ENCODE results near the gene NEK7.

The NEK7 gene

GRCh38 chr1:198253668-198254067, 96.9 kb downstream of the NEK7 start:
- no peaks in the 10 kb centered on the region for H3K27me3 ChIP-seq (ENCODE audit: insufficient read depth, low read length)
- no peak overlapping the region for H3K9ac ChIP-seq (ENCODE audit: low read depth, low read length)
- no peak overlapping the region for H3K4me3 ChIP-seq (ENCODE audit: low read length)
- H3K27ac ChIP-seq (ENCODE audit: low read length) = no peak overlapping the region
- no peaks in the 10 kb centered on the region for H3K9me3 ChIP-seq (ENCODE audit: insufficient read depth, low read depth, low read length)
- no peaks in the 10 kb centered on the region for H3K36me3 ChIP-seq (ENCODE audit: insufficient read depth, low read depth, low read length)
- H3K4me1 ChIP-seq (ENCODE audit: insufficient read depth, low read length) = peaks cover 8% of the 10 kb centered on the region; the same call in 1 of the 2 replicates

- no peak overlapping the region for H3K4me3 ChIP-seq (ENCODE audit: low read length)
- no peak overlapping the region for H3K27ac ChIP-seq (ENCODE audit: low read length)
- H3K4me1 ChIP-seq (ENCODE audit: insufficient read depth, low read length) = peaks cover 8% of the 10 kb centered on the region; the same call in 1 of the 2 replicates
- H3K9me3 ChIP-seq (ENCODE audit: insufficient read depth, low read depth, low read length) = no peaks in the 10 kb centered on the region
- H3K27me3 ChIP-seq (ENCODE audit: insufficient read depth, low read length) = no peaks in the 10 kb centered on the region
- no peaks in the 10 kb centered on the region for H3K36me3 ChIP-seq (ENCODE audit: insufficient read depth, low read depth, low read length)
- no peak overlapping the region for H3K9ac ChIP-seq (ENCODE audit: low read depth, low read length)
These were observed 97.7 kb downstream of the NEK7 start for GRCh38 chr1:198254521-198254920.

DNA sequence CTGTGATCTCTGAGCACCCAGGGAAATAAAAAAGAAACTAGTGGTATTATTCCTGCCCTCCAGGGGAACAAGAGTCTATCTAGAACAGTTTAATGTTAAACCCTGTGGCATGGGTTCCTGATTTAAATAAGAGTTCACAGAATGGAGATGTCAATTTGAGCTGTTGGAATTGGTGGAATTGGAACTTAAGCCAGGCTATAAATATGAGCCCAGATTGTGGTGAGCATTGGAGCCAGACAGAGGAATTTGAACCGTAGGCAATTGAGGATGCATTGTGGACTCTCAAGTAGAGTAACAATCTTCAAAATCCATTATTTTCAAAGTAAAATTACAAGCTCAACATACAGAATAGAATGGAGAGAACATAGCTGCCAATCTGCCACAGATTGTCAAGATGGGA, 98.2 kb downstream of the NEK7 start:
- H3K4me1 ChIP-seq (ENCODE audit: insufficient read depth, low read length) = peaks cover 8% of the 10 kb centered on the region; the same call in 1 of the 2 replicates
- H3K9me3 ChIP-seq (ENCODE audit: insufficient read depth, low read depth, low read length) = no peaks in the 10 kb centered on the region
- H3K9ac ChIP-seq (ENCODE audit: low read depth, low read length) = no peak overlapping the region
- no peaks in the 10 kb centered on the region for H3K36me3 ChIP-seq (ENCODE audit: insufficient read depth, low read depth, low read length)
- no peaks in the 10 kb centered on the region for H3K27me3 ChIP-seq (ENCODE audit: insufficient read depth, low read length)
- no peak overlapping the region for H3K27ac ChIP-seq (ENCODE audit: low read length)
- H3K4me3 ChIP-seq (ENCODE audit: low read length) = no peak overlapping the region

DNA sequence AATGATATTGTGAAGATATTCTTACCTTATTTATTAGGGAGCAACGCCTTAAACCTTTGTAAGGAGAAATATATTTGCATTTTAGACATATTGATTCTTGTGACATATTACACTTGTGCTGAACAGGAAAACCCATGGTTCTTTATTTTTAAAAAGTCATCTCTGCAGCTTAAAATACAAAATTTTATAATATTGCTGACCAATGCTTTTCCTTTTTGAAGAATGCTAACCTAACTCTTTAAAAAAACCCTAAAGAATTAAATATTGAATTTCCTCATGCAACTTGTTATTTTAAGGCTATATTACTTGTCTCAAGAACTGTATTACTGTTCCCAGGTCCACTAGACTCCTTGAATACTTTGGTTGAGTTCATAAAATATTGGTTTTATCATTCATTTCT, 99.0 kb downstream of the NEK7 start:
- H3K9ac ChIP-seq (ENCODE audit: low read depth, low read length) = no peak overlapping the region
- no peak overlapping the region for H3K27ac ChIP-seq (ENCODE audit: low read length)
- H3K4me3 ChIP-seq (ENCODE audit: low read length) = no peak overlapping the region
- H3K4me1 ChIP-seq (ENCODE audit: insufficient read depth, low read length) = peaks cover 8% of the 10 kb centered on the region; the same call in 1 of the 2 replicates
- no peaks in the 10 kb centered on the region for H3K36me3 ChIP-seq (ENCODE audit: insufficient read depth, low read depth, low read length)
- H3K9me3 ChIP-seq (ENCODE audit: insufficient read depth, low read depth, low read length) = no peaks in the 10 kb centered on the region
- no peaks in the 10 kb centered on the region for H3K27me3 ChIP-seq (ENCODE audit: insufficient read depth, low read length)

DNA sequence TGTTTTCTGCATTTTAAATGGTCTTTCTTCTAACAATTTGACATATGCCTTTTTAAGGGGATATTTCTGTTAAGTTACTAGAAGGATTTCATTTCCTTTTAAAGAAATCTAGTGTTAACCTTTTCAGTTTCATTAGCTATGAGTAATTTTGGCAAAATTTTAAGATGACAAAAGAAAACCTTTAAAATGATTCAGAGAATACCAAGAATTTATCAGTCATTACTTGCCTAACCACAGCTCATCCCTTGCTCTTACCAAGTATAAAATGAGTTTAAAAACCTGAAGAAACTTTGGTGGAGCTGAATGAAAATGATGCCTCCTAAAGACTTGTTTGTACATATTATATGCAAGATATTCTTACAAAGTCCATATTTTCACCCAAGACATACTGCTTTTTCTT, 101.7 kb downstream of the NEK7 start:
- no peak overlapping the region for H3K27ac ChIP-seq (ENCODE audit: low read length)
- no peak overlapping the region for H3K4me3 ChIP-seq (ENCODE audit: low read length)
- peaks cover 8% of the 10 kb centered on the region; the same call in 1 of the 2 replicates for H3K4me1 ChIP-seq (ENCODE audit: insufficient read depth, low read length)

GRCh38 chr1:198259333-198260074, 102.7 kb downstream of the NEK7 start:
- peaks cover 8% of the 10 kb centered on the region; the same call in 1 of the 2 replicates for H3K4me1 ChIP-seq (ENCODE audit: insufficient read depth, low read length)
- no peaks in the 10 kb centered on the region for H3K36me3 ChIP-seq (ENCODE audit: insufficient read depth, low read depth, low read length)
- H3K27ac ChIP-seq (ENCODE audit: low read length) = no peak overlapping the region
- no peaks in the 10 kb centered on the region for H3K27me3 ChIP-seq (ENCODE audit: insufficient read depth, low read length)
- H3K9ac ChIP-seq (ENCODE audit: low read depth, low read length) = no peak overlapping the region
- H3K4me3 ChIP-seq (ENCODE audit: low read length) = no peak overlapping the region
- no peaks in the 10 kb centered on the region for H3K9me3 ChIP-seq (ENCODE audit: insufficient read depth, low read depth, low read length)

More for the DNA sequence above, 101.7 kb downstream of the NEK7 start:
- no peaks in the 10 kb centered on the region for H3K36me3 ChIP-seq (ENCODE audit: insufficient read depth, low read depth, low read length)
- no peaks in the 10 kb centered on the region for H3K27me3 ChIP-seq (ENCODE audit: insufficient read depth, low read length)
- H3K9me3 ChIP-seq (ENCODE audit: insufficient read depth, low read depth, low read length) = no peaks in the 10 kb centered on the region
- no peak overlapping the region for H3K9ac ChIP-seq (ENCODE audit: low read depth, low read length)

DNA sequence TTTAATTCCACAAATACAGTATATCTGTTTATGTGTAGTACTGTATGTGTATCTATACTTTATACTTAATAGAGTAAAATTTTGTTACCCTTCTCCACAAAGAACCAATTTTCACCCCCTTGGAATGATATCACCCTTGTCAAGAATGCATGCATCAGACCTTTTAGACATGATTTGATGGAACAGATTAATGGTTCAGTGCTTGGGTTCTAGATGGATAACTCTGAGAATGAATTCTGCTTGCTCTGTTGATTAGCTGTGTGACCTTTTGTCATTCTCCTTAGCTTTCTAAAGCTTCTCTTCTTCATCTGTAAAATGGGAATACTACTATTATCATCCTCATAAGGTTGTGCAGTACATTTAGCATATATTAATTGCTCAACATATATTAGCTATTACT, 105.1 kb downstream of the NEK7 start:
- Histone ChIP-seq H3K27ac (ENCODE audit: low read length) (no peak overlapping the region), H3K36me3 (ENCODE audit: insufficient read depth, low read depth, low read length) (no peaks in the 10 kb centered on the region), H3K9me3 (ENCODE audit: insufficient read depth, low read depth, low read length) (no peaks in the 10 kb centered on the region)

GRCh38 chr1:198263186-198263585, 106.4 kb downstream of the NEK7 start:
- H3K9ac ChIP-seq (ENCODE audit: low read depth, low read length) = no peak overlapping the region
- H3K36me3 ChIP-seq (ENCODE audit: insufficient read depth, low read depth, low read length) = no peaks in the 10 kb centered on the region
- no peak overlapping the region for H3K27ac ChIP-seq (ENCODE audit: low read length)
- H3K9me3 ChIP-seq (ENCODE audit: insufficient read depth, low read depth, low read length) = no peaks in the 10 kb centered on the region
- no peak overlapping the region for H3K4me3 ChIP-seq (ENCODE audit: low read length)
- no peaks in the 10 kb centered on the region for H3K4me1 ChIP-seq (ENCODE audit: insufficient read depth, low read length)
- no peaks in the 10 kb centered on the region for H3K27me3 ChIP-seq (ENCODE audit: insufficient read depth, low read length)

More for the DNA sequence above, 105.1 kb downstream of the NEK7 start:
- no peak overlapping the region for H3K4me3 ChIP-seq (ENCODE audit: low read length)
- no peaks in the 10 kb centered on the region for H3K27me3 ChIP-seq (ENCODE audit: insufficient read depth, low read length)
- H3K9ac ChIP-seq (ENCODE audit: low read depth, low read length) = no peak overlapping the region
- H3K4me1 ChIP-seq (ENCODE audit: insufficient read depth, low read length) = no peaks in the 10 kb centered on the region

DNA sequence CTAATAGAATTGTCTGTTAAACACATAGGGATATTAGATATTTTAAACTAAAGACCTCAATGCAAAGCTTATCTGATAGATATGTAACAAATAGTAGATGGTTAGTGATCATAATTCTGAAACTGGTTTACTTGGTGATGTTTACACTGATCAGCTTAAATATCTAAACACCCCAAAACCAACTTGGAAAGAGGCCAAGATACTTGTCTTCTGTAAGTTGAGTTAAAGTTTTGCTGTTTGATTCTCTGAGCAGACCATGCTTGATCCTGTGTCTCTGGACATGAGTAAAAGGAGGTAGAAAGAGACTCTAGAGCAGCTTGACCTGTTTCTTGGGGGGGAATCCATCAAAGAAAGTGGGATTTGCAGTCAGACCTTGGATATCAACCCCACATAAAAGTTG, 107.5 kb downstream of the NEK7 start:
- no peaks in the 10 kb centered on the region for H3K4me1 ChIP-seq (ENCODE audit: insufficient read depth, low read length)
- no peaks in the 10 kb centered on the region for H3K9me3 ChIP-seq (ENCODE audit: insufficient read depth, low read depth, low read length)
- H3K27me3 ChIP-seq (ENCODE audit: insufficient read depth, low read length) = no peaks in the 10 kb centered on the region
- H3K36me3 ChIP-seq (ENCODE audit: insufficient read depth, low read depth, low read length) = no peaks in the 10 kb centered on the region
- no peak overlapping the region for H3K9ac ChIP-seq (ENCODE audit: low read depth, low read length)
- H3K27ac ChIP-seq (ENCODE audit: low read length) = no peak overlapping the region
- H3K4me3 ChIP-seq (ENCODE audit: low read length) = no peak overlapping the region

GRCh38 chr1:198265073-198265661, 108.4 kb downstream of the NEK7 start:
- Histone ChIP-seq H3K27ac (ENCODE audit: low read length) (no peak overlapping the region), H3K9ac (ENCODE audit: low read depth, low read length) (no peak overlapping the region), H3K36me3 (ENCODE audit: insufficient read depth, low read depth, low read length) (no peaks in the 10 kb centered on the region), H3K4me3 (ENCODE audit: low read length) (no peak overlapping the region), H3K9me3 (ENCODE audit: insufficient read depth, low read depth, low read length) (no peaks in the 10 kb centered on the region), H3K4me1 (ENCODE audit: insufficient read depth, low read length) (no peaks in the 10 kb centered on the region), H3K27me3 (ENCODE audit: insufficient read depth, low read length) (no peaks in the 10 kb centered on the region)

DNA sequence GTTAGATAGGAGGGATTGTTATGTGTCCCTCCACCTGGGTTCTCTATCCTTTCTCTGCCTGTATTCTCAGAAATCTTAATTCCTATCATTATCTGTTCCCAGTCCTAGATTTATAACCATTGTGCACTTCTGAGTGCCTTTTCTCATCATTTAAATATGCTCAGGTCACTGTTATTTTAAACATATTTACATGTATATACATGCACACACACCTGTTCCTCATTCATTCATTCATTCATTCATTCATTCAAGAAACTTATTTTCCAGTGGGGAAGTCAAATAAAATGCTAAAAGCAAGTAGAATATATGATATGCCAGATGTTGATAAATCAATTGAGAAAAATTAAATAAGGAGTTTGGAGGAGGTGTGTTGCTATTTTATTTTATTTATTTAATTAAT, 110.3 kb downstream of the NEK7 start:
- Histone ChIP-seq H3K27ac (ENCODE audit: low read length) (no peak overlapping the region), H3K36me3 (ENCODE audit: insufficient read depth, low read depth, low read length) (no peaks in the 10 kb centered on the region), H3K4me1 (ENCODE audit: insufficient read depth, low read length) (no peaks in the 10 kb centered on the region), H3K9me3 (ENCODE audit: insufficient read depth, low read depth, low read length) (no peaks in the 10 kb centered on the region), H3K27me3 (ENCODE audit: insufficient read depth, low read length) (no peaks in the 10 kb centered on the region), H3K4me3 (ENCODE audit: low read length) (no peak overlapping the region), H3K9ac (ENCODE audit: low read depth, low read length) (no peak overlapping the region)

DNA sequence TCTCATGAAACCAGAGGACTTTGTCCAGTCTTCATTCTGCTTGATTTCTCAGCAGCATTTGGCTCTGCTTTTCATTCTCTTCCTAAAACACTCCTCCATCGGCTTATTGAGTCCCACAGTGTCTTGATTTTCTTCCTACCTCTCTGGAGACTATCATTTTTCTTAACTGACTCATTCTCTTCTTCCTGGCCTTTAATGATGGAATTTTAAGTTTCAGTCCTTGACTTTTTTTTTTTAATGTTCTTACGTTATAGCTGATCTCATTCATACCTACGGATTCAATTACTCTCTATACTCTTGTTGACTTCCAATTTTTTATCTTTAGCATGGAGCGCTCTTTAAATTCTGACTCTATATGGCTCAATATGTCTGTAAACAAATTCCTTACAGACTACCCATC, 111.1 kb downstream of the NEK7 start:
- Histone ChIP-seq H3K4me1 (ENCODE audit: insufficient read depth, low read length) (no peaks in the 10 kb centered on the region), H3K36me3 (ENCODE audit: insufficient read depth, low read depth, low read length) (no peaks in the 10 kb centered on the region), H3K27me3 (ENCODE audit: insufficient read depth, low read length) (no peaks in the 10 kb centered on the region), H3K9me3 (ENCODE audit: insufficient read depth, low read depth, low read length) (no peaks in the 10 kb centered on the region), H3K27ac (ENCODE audit: low read length) (no peak overlapping the region), H3K4me3 (ENCODE audit: low read length) (no peak overlapping the region), H3K9ac (ENCODE audit: low read depth, low read length) (no peak overlapping the region)

Data from iPS-20b (cell line).